K562 (cell line): ENCODE results near the gene SCAMP3. TPM values are rescaled to one million over a fixed set of nuclear protein-coding genes. Genes with fewer than 3 reads are reported as not detected.
A peak's percentile ranks its signal among the peaks of the same experiment; 100 is the strongest.

ENCODE experiments used
- ESRRA ChIP-seq: fragments of 450-650 bp; IDR thresholded peaks from 2 replicates; pipeline ENCODE4 v1.6.1; 2014; ENCODE audit warnings: low read depth, mild to moderate bottlenecking, moderate library complexity, borderline replicate concordance
- FOXP1 ChIP-seq: sonication (generic); formaldehyde crosslinking; IDR thresholded peaks from 2 replicates; pipeline ENCODE4 v1.8.0; 2022; ENCODE audit warnings: mild to moderate bottlenecking, missing genetic modification reagents
- HIVEP1 ChIP-seq: fragments of 250-450 bp; sonication (Bioruptor Pico); IDR thresholded peaks from 2 replicates; pipeline ENCODE4 v1.4.0; 2020; ENCODE audit warnings: mild to moderate bottlenecking
- MTA3 ChIP-seq: fragments of 450-650 bp; formaldehyde crosslinking; IDR thresholded peaks from 2 replicates; pipeline ENCODE4 v1.6.1; 2017; ENCODE audit warnings: mild to moderate bottlenecking, borderline replicate concordance
- NCOR1 ChIP-seq: fragments of 450-650 bp; IDR thresholded peaks from 2 replicates; pipeline ENCODE4 v1.6.1; 2016; ENCODE audit warnings: mild to moderate bottlenecking, moderate library complexity
- NFYB ChIP-seq: IDR thresholded peaks from 2 replicates; pipeline ENCODE4 v1.6.1; 2011; ENCODE audit warnings: mild to moderate bottlenecking, moderate library complexity; ENCODE audit not compliant: insufficient read length; ENCODE audit errors: extremely low read depth
- SMAD3 ChIP-seq: fragments of 450-650 bp; formaldehyde crosslinking; conservative IDR thresholded peaks from 2 replicates; pipeline ENCODE4 v1.4.0; 2020; ENCODE audit warnings: mild to moderate bottlenecking
- SMARCA4 ChIP-seq: fragments of 450-650 bp; IDR thresholded peaks from 2 replicates; pipeline ENCODE4 v1.6.1; 2016
- SP1 ChIP-seq: sonication (generic); formaldehyde crosslinking; IDR thresholded peaks from 2 replicates; pipeline ENCODE4 v1.8.1; 2022; ENCODE audit warnings: mild to moderate bottlenecking, missing genetic modification reagents
- U2AF1 ChIP-seq: fragments of 200-400 bp; formaldehyde crosslinking; optimal IDR thresholded peaks from 2 replicates; pipeline ENCODE3; 2017; ENCODE audit warnings: mild to moderate bottlenecking, low read depth, low read length, moderate library complexity
- YY1 ChIP-seq, 3 experiments: IDR thresholded peaks; 2 replicates each; pipeline ENCODE4 v1.6.1; 2011; ENCODE audit warnings: low read length in 2 of 3, mild to moderate bottlenecking in 2 of 3, moderate library complexity in 2 of 3, borderline replicate concordance in 1 of 3, control low read depth in 1 of 3, low read depth in 1 of 3; ENCODE audit not compliant: insufficient read depth in 3 of 3, insufficient replicate concordance in 2 of 3, control insufficient read depth in 1 of 3, insufficient read length in 1 of 3; ENCODE audit errors: extremely low read depth in 1 of 3
- polyA plus RNA-seq, 8 experiments: library from polyadenylated mRNA; depleted of rRNA in 4 of 8; stranded (reverse) in 5 of 8; unstranded in 3 of 8; fragments of >200 nt; fragmentation: Nextera tagmentation in 2 of 8; fragmentation: Illumina TruSeq in 1 of 8; extraction: Ambion mirVana in 2 of 8; extraction: Trizol in 1 of 8; gene quantifications; 2 replicates each; pipeline versions ENCODE4 v1.2.1 to v1.2.3, GENCODE V29; 2011 to 2014; ENCODE audit warnings: inconsistent platforms in 1 of 8, missing spikeins in 1 of 8
- total RNA-seq, 7 experiments: library from RNA; depleted of rRNA in 6 of 7; stranded (reverse); fragments of >200 nt in 6 of 7; fragmentation: Illumina TruSeq in 2 of 7; extraction: Trizol in 2 of 7; gene quantifications; 2 replicates each; pipeline versions ENCODE4 v1.2.1 to v1.2.3, GENCODE V29; 2011 to 2021; ENCODE audit warnings: low replicate concordance in 1 of 7
- TF ChIP-seq, protein P1 (sequence below), 2 experiments: IDR thresholded peaks; 2 replicates each; pipeline ENCODE4 v1.6.1; 2012; ENCODE audit warnings: improper control_type of control experiment in 2 of 2, low read depth in 2 of 2, low read length in 2 of 2, borderline replicate concordance in 1 of 2
- TF ChIP-seq, protein P2 (sequence below): IDR thresholded peaks from 3 replicates; pipeline ENCODE4 v1.6.1; 2011; ENCODE audit warnings: borderline replicate concordance, mild to moderate bottlenecking, moderate library complexity; ENCODE audit not compliant: insufficient read length; ENCODE audit errors: extremely low read depth
- TF ChIP-seq, protein P3 (sequence below): fragments of 450-650 bp; IDR thresholded peaks from 2 replicates; pipeline ENCODE4 v1.6.1; 2016; ENCODE audit warnings: borderline replicate concordance
- TF ChIP-seq, protein P4 (sequence below): fragments of 250-450 bp; sonication (Bioruptor Pico); IDR thresholded peaks from 2 replicates; pipeline ENCODE4 v1.4.0; 2020; ENCODE audit warnings: mild to moderate bottlenecking, moderate library complexity

SCAMP3 gene
- total and polyA plus RNA-seq, 9 of the 15 experiments (the other 6 are each of a cell fraction or from before 2014, with no cell fraction given) = 14.2 to 131 (median 86.1) TPM

DNA sequence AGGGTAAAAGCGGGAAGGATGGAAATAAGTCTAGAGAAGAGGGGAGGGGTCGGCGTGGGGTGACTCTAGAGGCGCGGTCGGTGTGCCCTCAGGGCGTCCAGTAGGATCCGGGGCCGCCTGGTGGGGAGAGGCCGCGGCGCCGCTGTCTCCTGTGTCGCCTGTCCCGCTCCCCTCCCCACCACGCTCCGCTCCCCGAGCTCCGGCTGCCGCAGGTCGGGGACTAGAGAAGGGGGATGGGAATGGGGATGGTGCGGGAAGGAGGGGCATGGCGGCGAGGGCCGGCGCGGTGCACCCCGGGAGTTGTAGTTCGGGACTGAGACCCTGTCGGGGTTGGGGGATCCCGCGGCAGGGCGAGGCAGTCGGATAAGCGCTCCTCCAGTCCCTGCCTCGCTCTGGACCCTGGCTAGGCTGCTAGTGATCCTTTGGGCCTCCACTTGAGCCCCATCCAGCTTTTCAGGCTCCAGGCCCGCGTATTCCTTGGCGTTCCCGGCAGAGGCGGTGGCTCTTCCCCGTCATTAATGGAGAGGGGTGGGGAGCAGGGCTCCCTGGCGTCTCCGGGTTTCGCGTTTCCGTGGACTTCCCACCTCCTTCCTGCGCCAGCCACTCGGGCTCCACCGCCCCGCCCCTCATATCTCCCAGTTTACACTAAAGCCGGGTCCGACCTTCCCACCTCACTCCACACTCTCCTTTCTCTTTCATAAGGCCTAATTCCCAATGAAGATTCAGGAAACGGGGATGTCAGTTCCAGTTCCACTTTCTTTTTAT lies 6.7 kb downstream of the SCAMP3 start, which contains the start of gene ENTREP3 (continued):
- TF ChIP-seq YY1 (IDR thresholded peaks at IDR 0.05; ENCODE audit: borderline replicate concordance in 1 of 3, control insufficient read depth in 1 of 3, extremely low read depth in 1 of 3, insufficient read depth in 3 of 3, insufficient read length in 1 of 3, insufficient replicate concordance in 2 of 3, low read depth in 1 of 3, low read length in 2 of 3) = peak; percentile 75 to 94 (median 92)
- no peak for TF ChIP-seq SMARCA4
- peak; percentile 76 for TF ChIP-seq SP1 (CRISPR knock-in tag)
- peak; percentile 37; the same call in 1 of the 2 replicates for TF ChIP-seq ESRRA
- no peak for TF ChIP-seq FOXP1 (CRISPR knock-in tag)
- TF ChIP-seq, protein P1, sequence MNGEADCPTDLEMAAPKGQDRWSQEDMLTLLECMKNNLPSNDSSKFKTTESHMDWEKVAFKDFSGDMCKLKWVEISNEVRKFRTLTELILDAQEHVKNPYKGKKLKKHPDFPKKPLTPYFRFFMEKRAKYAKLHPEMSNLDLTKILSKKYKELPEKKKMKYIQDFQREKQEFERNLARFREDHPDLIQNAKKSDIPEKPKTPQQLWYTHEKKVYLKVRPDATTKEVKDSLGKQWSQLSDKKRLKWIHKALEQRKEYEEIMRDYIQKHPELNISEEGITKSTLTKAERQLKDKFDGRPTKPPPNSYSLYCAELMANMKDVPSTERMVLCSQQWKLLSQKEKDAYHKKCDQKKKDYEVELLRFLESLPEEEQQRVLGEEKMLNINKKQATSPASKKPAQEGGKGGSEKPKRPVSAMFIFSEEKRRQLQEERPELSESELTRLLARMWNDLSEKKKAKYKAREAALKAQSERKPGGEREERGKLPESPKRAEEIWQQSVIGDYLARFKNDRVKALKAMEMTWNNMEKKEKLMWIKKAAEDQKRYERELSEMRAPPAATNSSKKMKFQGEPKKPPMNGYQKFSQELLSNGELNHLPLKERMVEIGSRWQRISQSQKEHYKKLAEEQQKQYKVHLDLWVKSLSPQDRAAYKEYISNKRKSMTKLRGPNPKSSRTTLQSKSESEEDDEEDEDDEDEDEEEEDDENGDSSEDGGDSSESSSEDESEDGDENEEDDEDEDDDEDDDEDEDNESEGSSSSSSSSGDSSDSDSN (IDR thresholded peaks at IDR 0.05; ENCODE audit: borderline replicate concordance in 1 of 2, low read depth in 2 of 2, low read length in 2 of 2) = peak; percentile 76 to 98; a peak in 3 of 4 replicates
- TF ChIP-seq, protein P2, sequence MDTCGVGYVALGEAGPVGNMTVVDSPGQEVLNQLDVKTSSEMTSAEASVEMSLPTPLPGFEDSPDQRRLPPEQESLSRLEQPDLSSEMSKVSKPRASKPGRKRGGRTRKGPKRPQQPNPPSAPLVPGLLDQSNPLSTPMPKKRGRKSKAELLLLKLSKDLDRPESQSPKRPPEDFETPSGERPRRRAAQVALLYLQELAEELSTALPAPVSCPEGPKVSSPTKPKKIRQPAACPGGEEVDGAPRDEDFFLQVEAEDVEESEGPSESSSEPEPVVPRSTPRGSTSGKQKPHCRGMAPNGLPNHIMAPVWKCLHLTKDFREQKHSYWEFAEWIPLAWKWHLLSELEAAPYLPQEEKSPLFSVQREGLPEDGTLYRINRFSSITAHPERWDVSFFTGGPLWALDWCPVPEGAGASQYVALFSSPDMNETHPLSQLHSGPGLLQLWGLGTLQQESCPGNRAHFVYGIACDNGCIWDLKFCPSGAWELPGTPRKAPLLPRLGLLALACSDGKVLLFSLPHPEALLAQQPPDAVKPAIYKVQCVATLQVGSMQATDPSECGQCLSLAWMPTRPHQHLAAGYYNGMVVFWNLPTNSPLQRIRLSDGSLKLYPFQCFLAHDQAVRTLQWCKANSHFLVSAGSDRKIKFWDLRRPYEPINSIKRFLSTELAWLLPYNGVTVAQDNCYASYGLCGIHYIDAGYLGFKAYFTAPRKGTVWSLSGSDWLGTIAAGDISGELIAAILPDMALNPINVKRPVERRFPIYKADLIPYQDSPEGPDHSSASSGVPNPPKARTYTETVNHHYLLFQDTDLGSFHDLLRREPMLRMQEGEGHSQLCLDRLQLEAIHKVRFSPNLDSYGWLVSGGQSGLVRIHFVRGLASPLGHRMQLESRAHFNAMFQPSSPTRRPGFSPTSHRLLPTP = no peak
- no peak for TF ChIP-seq NFYB
- no peak for TF ChIP-seq U2AF1
- TF ChIP-seq SMAD3 = no peak
- TF ChIP-seq, protein P3, sequence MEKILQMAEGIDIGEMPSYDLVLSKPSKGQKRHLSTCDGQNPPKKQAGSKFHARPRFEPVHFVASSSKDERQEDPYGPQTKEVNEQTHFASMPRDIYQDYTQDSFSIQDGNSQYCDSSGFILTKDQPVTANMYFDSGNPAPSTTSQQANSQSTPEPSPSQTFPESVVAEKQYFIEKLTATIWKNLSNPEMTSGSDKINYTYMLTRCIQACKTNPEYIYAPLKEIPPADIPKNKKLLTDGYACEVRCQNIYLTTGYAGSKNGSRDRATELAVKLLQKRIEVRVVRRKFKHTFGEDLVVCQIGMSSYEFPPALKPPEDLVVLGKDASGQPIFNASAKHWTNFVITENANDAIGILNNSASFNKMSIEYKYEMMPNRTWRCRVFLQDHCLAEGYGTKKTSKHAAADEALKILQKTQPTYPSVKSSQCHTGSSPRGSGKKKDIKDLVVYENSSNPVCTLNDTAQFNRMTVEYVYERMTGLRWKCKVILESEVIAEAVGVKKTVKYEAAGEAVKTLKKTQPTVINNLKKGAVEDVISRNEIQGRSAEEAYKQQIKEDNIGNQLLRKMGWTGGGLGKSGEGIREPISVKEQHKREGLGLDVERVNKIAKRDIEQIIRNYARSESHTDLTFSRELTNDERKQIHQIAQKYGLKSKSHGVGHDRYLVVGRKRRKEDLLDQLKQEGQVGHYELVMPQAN = no peak
- TF ChIP-seq MTA3 = peak; percentile 27; the same call in 1 of the 2 replicates
- TF ChIP-seq NCOR1 = no peak
- TF ChIP-seq, protein P4, sequence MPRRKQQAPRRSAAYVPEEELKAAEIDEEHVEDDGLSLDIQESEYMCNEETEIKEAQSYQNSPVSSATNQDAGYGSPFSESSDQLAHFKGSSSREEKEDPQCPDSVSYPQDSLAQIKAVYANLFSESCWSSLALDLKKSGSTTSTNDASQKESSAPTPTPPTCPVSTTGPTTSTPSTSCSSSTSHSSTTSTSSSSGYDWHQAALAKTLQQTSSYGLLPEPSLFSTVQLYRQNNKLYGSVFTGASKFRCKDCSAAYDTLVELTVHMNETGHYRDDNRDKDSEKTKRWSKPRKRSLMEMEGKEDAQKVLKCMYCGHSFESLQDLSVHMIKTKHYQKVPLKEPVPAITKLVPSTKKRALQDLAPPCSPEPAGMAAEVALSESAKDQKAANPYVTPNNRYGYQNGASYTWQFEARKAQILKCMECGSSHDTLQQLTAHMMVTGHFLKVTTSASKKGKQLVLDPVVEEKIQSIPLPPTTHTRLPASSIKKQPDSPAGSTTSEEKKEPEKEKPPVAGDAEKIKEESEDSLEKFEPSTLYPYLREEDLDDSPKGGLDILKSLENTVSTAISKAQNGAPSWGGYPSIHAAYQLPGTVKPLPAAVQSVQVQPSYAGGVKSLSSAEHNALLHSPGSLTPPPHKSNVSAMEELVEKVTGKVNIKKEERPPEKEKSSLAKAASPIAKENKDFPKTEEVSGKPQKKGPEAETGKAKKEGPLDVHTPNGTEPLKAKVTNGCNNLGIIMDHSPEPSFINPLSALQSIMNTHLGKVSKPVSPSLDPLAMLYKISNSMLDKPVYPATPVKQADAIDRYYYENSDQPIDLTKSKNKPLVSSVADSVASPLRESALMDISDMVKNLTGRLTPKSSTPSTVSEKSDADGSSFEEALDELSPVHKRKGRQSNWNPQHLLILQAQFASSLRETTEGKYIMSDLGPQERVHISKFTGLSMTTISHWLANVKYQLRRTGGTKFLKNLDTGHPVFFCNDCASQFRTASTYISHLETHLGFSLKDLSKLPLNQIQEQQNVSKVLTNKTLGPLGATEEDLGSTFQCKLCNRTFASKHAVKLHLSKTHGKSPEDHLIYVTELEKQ (CRISPR knock-in tag) = no peak
- no peak for TF ChIP-seq HIVEP1 (CRISPR knock-in tag)
